ENCODE results near the gene GALNT9. TPM values are rescaled to one million over a fixed set of nuclear protein-coding genes. Genes with fewer than 3 reads are reported as not detected.

The GALNT9 gene
- total RNA-seq, 1 donor from 2014 or later, result not detected

DNA sequence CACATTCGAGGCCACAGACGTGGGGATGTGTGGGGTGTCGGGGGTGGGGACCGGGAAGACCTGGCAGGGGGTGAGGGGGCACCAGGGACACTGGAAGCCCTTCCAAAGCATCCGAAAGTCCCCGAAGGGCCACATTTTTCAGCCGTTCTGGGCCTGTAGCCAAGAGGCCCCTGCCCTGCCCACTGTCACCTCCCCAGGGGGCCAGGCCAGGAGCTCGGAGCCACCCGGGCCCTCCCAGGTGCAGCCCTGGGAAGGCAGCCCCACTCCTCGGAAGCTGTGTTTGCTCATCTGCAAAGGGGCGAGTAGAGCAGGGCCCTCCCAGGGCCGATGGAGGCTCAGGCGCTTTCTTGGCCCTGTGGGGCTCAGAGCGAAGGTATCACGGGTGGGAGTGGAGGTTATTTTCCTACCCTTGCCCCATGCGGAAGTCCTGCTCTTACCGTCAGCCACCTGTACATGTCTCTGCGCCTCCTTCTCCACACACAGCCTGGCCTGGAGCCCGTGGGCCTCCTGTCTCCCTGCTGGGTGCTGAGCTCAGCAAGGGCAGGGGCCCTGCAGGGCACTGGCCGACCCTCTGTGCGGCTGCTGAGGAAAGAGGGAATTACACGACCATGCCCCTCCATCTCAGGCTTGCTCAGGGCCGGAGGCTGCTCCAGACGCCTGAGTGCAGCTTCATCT, 158.0 kb downstream of the GALNT9 start:
- intact Hi-C loops (cut with micrococcal nuclease), result no loop called here
- Histone ChIP-seq H3K27ac (replicated peaks) (no peak overlapping the region), H3K4me1 (no peaks in the 10 kb centered on the region), H3K4me3 (no peak overlapping the region), H3K9me3 (replicated peaks) (no peaks in the 10 kb centered on the region), H3K36me3 (no peaks in the 10 kb centered on the region), H3K27me3 (ENCODE audit: low read depth) (peaks cover 88% of the 10 kb centered on the region)
- DNase-seq, result peak; percentile 11
- TF ChIP-seq, protein P1, sequence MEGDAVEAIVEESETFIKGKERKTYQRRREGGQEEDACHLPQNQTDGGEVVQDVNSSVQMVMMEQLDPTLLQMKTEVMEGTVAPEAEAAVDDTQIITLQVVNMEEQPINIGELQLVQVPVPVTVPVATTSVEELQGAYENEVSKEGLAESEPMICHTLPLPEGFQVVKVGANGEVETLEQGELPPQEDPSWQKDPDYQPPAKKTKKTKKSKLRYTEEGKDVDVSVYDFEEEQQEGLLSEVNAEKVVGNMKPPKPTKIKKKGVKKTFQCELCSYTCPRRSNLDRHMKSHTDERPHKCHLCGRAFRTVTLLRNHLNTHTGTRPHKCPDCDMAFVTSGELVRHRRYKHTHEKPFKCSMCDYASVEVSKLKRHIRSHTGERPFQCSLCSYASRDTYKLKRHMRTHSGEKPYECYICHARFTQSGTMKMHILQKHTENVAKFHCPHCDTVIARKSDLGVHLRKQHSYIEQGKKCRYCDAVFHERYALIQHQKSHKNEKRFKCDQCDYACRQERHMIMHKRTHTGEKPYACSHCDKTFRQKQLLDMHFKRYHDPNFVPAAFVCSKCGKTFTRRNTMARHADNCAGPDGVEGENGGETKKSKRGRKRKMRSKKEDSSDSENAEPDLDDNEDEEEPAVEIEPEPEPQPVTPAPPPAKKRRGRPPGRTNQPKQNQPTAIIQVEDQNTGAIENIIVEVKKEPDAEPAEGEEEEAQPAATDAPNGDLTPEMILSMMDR (IDR thresholded peaks at IDR 0.05; ENCODE audit: borderline replicate concordance), result no peak

DNA sequence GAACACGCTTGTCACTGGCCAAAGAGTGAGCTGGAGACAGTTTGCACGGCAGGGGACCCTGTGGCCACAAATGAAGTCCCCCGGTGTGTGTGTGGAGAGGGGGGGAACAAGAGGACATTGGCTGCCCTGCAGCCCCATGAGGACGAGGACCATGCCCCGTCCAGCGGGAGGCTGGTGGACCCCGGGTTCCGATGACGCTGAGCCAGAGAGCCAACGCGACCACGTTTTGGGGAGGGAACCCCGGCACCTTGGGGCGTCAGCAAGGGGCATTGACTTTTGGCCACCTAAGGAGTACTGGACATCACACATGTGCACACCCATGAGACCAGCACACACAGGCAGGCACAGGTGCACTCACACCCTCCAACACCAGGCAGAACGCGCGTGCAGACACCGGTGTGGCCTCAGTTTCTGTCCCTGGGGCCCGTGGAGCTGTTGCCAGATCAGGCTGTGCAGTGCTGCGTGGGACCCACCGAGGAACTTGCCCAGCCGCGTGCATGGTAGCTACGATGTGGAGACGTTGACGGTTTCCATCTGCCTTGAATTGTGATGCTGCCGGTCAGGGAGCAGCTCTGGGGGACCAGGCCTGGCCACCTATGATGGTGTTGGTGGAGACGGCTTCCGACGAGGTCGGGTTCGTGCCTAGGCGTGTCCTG, 158.6 kb downstream of the GALNT9 start:
- Histone ChIP-seq H3K9me3 (replicated peaks) (no peaks in the 10 kb centered on the region), H3K36me3 (no peaks in the 10 kb centered on the region), H3K27ac (replicated peaks) (no peak overlapping the region), H3K4me1 (no peaks in the 10 kb centered on the region), H3K4me3 (no peak overlapping the region), H3K27me3 (ENCODE audit: low read depth) (peaks cover 81% of the 10 kb centered on the region)
- TF ChIP-seq, protein P1 (IDR thresholded peaks at IDR 0.05; ENCODE audit: borderline replicate concordance), result no peak
- intact Hi-C loops (cut with micrococcal nuclease), result no loop called here
- DNase-seq, result peak; percentile 4

DNA sequence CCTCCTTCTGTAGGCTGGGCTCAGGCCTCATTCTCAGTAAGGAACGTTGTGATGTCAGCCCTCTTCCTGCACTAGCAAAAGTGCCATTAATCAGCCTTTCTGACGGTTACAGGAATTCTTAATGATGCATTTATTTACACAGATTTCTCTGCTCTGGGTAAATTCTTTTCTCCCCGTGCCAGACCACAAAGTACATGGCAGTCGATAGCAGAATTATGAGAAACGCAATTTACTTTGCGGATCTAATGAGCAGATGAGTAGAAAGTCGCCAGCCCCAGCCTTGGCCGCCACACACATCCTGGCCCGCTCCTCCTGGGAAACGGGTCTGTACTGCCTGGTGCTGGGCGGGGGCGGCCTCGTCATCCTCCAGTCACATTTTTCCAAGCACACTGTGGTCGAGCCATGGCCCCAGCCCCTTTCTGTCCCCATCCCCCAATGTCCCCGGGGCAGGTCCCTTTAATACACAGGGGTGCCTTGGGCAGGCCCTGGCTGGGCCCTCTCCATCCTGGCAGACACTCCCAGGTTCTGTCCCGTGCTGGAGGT, 159.2 kb downstream of the GALNT9 start:
- Histone ChIP-seq H3K4me3 (no peak overlapping the region), H3K36me3 (no peaks in the 10 kb centered on the region), H3K4me1 (no peaks in the 10 kb centered on the region), H3K9me3 (replicated peaks) (no peaks in the 10 kb centered on the region), H3K27ac (replicated peaks) (no peak overlapping the region), H3K27me3 (ENCODE audit: low read depth) (peaks cover 75% of the 10 kb centered on the region)
- TF ChIP-seq, protein P1 (IDR thresholded peaks at IDR 0.05; ENCODE audit: borderline replicate concordance), result no peak
- DNase-seq, result peak; percentile 11
- intact Hi-C loops (cut with micrococcal nuclease), result no loop called here

DNA sequence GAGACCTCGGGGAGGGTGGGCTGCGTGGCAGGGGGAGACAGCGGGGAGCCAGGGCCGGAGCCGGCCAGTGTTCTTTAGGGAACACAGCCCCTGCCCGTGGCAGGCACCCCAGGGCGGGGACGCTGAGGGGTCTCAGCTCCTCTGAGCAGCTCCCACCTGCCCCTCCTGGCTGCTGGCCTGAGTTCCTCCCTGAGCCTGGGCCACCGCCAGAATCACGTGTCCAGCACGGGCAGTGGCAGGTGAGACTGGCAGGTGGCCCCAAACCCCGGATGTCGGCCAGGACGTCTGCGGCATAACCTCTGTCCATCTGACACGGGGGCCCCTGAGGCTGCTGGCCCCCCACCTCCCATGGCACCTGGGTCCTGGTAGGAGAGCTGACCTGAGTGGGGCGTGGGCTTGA, 160.0 kb downstream of the GALNT9 start:
- intact Hi-C loops (cut with micrococcal nuclease), result no loop called here
- no peaks in the 10 kb centered on the region for H3K4me1 ChIP-seq
- H3K27me3 ChIP-seq (ENCODE audit: low read depth), result peaks cover 69% of the 10 kb centered on the region
- no peak overlapping the region for H3K27ac ChIP-seq (replicated peaks)
- H3K4me3 ChIP-seq, result no peak overlapping the region
- H3K36me3 ChIP-seq, result no peaks in the 10 kb centered on the region
- TF ChIP-seq, protein P1 (IDR thresholded peaks at IDR 0.05; ENCODE audit: borderline replicate concordance), result no peak
- peak; percentile 11 for DNase-seq
- no peaks in the 10 kb centered on the region for H3K9me3 ChIP-seq (replicated peaks)

DNA sequence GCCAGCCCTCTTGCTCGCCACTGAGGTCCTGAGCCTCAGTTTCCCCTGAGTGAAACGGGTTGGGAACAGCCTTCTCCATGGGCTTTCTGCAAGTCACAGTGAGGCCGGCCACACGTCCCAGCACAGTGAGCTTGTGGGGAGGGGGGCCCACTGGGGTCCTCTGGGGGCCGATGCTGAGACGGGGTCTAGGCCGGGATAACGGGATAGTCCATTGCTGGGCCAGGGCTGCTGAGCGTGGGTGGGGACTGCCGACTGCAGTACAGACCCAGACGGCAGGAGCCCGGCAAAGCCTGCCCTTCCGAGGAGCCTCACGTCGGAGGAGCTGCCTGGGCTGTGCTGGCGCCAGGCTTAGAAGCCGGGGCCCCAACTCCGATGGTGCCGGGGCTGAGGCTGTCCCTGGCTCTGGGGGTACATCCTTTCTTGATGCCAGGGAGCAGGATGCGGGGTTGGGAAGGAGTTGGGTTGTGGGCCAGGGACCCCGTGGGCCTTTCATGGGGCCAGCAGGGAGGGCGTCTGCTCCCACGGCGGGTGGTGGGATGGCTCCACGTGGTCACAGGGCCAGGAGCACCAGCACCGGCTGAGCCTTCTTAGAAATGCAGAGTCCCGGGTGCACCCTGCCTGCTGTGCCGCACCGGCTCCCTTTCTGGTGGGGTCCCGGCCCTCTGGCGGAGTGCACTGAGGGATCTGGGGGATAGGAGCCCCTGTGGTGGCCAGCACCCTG, 160.9 kb downstream of the GALNT9 start:
- Histone ChIP-seq H3K4me1 (no peaks in the 10 kb centered on the region), H3K27me3 (ENCODE audit: low read depth) (peaks cover 69% of the 10 kb centered on the region), H3K36me3 (no peaks in the 10 kb centered on the region), H3K9me3 (replicated peaks) (no peaks in the 10 kb centered on the region), H3K27ac (replicated peaks) (no peak overlapping the region), H3K4me3 (no peak overlapping the region)
- TF ChIP-seq, protein P1 (IDR thresholded peaks at IDR 0.05; ENCODE audit: borderline replicate concordance), result no peak
- DNase-seq, result peak; percentile 14
- intact Hi-C loops (cut with micrococcal nuclease), result no loop called here

Data from left ventricle myocardium inferior (tissue), 1 donor.